Activated CD4-positive, CD25-positive, alpha-beta regulatory T cell treated with anti-CD3 and anti-CD28 coated beads, Interleukin-2, amount 50 U/mL, for 24 hours (primary cell): ENCODE results near the gene COL11A1.

Source experiments
- ATAC-seq, 2 donors: fragments of 150-1000 bp; cut with Tn5 transposase; one replicate each; pipeline ENCODE4 v1.10.0; 2021; ENCODE audit warnings: mild to moderate bottlenecking in 1 of 2, moderate library complexity in 1 of 2

Gene COL11A1

DNA sequence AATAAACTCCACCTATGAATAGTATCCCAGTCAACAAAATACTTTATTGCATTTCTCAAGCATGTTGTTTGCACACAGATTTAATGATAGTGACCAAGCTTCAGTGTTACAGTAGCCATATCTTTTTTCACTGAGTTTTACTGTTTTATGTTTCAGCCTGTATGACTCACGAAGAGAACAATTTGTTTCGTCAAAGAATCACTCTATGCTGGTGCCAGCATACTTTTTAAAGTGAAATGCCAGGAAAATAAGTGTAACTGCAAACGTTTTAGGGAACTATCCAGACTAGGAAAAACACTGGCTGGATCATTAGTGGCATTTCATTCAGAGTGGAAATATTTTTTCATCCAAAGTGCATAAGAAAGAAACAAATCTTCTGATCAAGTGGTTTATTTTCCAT is 210.8 kb downstream of the COL11A1 start:
- no peak for ATAC-seq

DNA sequence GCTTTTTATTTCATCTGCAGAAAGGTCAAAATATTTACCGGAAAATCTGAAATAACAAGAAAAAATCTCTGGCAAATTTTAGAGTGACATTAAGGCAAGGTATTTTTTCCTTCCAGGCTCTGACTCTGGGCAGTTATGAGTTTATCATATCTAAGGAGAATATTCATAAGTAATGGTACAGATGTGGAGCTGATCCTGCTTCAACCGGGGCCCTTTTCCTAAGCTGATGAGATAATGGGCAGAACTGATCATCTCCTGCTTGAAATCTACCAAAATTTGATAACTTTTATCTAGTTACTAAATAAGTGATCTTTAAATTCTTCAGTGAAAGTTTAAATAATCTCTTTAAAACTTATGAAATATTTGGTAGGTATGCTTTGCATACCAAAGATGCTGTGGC is 211.6 kb downstream of the COL11A1 start:
- no peak for ATAC-seq

DNA sequence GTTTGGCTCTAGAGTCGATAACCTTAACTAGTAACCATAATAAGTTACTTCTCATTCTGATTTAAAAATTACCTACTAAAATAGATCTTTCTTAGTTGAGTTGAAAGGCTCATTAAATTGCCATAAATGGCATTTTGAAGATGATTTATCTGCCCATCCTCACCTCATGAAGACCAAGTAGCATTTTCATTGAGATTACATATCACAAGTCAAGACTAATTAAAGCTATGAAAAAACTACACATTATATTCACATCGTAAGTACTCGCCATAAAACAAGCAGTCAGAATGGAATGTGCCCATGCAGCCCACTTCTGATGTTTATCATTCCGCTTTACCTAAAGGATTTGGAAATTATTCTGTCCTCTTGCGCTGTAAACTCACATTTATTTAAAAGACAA is 212.0 kb downstream of the COL11A1 start:
- ATAC-seq = no peak

DNA sequence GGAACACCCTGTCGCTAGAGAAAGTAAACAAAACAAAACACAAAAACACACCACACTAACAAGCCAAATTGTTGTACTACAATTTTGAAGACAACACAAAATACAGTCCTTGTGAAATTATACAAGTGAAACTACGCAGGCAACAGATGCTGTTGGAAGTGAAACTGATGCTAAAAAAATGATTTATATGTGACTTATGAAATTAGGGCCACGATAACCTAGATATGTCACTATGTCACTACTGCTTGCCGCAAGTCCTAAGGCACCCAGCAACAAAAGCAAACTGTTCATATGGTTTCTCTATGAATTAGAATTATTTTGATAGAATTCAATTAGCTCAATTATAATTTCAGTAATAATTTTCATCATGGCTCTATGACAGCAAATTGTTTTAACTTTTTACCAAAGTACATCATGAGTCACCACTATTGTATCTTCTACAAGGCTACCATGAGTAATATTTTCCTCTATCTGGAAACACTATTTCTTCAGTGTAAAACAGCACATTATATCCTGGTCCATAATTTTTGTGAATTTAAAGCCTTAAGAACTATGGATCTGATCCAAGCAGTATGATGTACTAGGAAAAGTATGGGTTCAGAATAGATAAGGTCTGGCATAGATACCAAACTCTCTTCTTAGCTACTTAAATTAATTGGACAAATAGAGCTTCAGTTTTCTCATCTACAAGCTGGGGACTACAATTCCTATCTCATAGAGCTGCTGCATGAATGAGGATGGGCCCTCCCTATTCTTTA is 216.3 kb downstream of the COL11A1 start:
- ATAC-seq = no peak

DNA sequence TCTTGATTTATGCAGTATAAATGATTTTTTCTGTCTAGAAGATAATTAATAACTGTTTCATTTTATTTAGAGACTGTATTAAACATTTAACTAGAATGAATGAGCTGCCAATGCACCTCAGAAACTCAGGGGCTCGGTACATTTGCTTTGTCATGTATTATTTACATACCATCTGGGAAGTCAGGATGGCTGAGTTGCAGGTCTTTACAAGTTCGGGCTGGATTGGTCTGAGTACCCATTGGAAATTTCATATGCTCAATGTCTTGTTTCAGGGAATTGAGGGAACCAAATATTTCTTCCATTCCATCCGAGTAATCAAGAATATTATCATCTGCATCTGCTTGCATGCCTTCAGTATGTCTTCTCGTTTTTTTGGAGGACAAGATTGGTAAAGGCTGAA is 221.7 kb downstream of the COL11A1 start:
- no peak for ATAC-seq

DNA sequence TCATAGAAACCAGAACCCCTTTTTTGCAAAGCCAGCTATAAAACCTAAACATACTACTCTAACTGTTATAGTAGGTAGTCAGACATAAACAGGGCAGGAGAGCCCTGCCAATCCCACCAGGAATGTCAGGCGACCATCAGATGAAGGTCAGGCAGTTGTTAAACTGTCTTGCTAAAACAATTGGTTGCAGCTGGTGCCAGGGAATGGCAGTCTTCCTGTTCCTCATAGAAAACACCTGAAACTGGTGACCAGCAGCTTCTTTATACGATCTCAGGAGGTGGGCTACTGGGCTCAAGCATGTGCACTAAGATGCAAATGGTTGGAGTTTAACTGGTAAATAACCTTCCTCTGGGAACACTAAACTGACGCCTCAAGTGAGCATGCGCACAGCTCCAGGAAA is 224.1 kb downstream of the COL11A1 start:
- ATAC-seq = no peak

DNA sequence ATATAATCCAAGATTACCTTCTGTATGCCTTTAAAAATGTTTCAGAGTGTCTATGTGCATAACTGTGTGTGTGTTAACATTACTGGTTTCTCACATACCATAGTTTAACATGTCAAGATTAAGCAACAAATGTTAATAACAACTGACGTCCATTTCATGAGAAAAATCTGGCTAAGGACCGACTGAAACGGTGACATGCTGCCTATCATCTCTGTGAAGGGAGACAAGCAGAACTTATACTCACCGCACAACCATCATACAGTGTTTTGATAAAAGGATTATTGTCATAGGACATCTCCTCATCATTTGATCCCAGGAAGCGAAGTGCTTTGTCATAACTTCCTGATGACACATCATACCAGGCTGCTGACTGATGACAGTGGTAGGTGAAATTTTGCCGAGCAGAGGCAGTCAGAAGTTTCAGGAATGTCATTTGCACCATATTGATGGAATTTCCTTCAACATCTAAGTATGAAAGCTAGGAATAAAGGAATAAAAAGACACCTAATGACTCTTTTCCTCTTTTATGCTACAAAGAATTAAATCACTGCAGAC is 228.8 kb downstream of the COL11A1 start:
- no peak for ATAC-seq

DNA sequence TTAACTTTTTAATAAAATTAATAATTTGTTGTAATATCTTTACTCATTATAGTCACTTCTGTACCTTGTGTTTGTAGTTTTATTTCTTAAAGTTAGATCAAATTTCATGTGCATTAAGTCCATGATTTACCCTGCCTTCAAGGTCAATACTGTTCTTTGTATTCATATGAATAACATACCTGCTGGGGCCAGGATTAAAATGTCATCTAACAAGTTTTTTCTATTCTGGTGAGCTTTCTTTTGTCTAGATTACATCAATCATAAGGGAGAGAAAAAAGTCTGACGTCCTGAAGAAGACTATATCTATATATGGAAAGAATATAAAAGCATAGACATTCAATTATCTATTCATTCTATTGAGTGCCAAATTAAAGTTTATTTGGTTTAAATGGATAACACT is 232.6 kb downstream of the COL11A1 start:
- ATAC-seq = no peak

DNA sequence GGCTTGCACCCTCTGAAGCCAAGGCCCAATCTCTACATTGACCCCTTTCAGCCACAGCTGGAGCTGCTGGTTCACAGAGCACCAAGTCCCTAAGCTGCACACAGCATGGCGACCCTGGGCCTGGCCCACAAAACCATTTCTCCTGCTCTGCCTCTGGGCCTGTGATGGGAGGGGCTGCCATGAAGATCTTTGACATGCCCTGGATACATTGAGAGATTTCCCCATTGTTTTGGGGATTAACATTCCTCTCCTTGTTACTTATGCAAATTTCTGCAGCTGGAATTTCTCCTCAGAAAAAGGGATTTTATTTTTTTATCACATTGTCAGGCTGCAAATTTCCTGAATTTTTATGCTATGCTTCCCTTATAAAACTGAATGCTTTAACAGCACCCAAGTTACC is 235.8 kb downstream of the COL11A1 start:
- ATAC-seq = no peak

DNA sequence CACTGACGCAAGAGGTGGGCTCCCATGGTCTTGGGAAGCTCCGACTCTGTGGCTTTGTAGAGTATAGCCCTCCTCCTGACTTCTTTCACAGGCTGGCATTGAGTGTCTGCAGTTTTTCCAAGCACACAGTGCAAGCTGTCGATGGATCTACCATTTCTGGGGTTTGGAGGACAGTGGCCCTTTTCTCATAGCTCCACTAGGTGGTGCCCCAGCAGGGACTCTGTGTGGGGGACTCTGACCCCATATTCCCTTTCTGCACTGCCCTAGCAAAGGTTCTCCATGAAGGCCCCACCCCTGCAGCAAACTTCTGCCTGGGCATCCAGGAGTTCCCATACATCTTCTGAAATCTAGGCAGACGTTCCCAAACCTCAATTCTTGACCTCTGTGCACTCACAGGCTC is 236.2 kb downstream of the COL11A1 start:
- no peak for ATAC-seq

DNA sequence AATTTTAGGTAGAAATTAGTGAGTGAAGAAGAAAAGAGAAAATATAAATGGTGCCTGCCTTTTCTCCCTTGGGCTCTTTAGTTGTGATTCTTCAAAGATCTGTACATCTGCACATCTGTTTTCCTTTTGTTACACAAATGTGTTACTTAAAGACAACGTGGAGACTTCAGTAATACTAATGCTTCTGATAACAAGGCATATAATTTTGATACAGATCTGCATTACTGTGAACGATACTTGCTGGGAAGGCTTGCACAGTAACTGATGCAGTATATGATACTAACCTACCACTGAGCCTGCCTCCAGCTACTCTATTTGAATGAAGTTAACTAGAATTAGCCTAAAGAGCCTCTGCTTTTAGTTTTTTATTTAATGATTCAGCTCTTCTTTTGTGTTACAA is 244.6 kb downstream of the COL11A1 start:
- no peak for ATAC-seq

DNA sequence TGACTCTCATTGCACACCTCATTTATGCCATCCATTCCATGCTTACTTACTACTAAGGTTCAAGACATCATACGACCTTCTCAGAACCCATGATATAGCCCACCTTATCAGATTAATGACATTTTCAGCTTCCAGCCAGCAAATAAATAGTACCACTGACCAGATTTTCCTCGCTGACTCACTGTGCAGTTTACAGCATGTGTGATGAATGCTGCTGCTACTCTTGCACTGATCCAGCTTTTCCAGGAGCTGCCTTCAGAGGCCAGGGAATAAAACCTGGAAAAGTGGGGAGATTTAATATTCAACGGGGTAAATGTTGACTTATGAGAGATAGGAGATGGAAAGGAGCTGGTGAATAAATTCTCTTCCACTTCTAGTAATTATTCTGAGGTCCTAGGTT is 247.1 kb downstream of the COL11A1 start:
- ATAC-seq = no peak

DNA sequence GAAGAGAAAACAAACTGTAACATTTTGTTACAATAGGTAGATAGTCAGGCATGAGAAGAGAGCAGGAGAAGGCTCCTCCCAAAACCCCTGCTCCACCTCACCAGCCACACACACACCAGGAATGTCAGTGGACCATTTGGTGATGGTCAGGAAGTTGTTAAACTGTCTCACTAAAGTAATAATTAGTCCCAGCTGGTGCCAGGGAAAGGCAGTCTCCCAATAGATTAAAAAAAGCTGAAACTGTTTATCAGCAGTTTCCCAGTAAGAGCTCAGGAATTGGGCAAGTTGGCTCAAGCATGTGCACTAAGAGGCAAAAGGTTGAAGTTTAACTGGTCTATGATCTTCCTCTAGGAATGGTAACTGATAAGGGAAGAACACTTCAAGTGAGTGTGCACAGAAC is 249.6 kb downstream of the COL11A1 start:
- no peak for ATAC-seq

DNA sequence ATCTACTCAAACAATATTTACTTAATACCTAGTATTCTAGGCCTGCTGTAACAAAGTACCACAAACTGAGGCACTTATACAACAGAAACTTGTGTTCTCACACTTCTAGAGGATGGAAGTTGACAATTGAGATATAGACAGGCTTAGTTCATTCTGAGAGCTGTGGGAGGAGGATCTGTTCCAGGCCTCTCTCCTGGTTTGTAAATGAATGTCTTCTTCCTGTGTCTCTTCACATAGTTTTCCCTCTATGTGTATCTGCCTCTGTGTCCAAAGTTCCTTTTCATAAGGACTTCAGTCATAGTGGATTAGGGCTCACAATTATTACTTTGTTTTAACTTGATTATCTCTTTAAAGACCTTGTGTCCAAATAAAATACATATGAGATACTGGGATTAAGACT is 251.1 kb downstream of the COL11A1 start:
- no peak for ATAC-seq

DNA sequence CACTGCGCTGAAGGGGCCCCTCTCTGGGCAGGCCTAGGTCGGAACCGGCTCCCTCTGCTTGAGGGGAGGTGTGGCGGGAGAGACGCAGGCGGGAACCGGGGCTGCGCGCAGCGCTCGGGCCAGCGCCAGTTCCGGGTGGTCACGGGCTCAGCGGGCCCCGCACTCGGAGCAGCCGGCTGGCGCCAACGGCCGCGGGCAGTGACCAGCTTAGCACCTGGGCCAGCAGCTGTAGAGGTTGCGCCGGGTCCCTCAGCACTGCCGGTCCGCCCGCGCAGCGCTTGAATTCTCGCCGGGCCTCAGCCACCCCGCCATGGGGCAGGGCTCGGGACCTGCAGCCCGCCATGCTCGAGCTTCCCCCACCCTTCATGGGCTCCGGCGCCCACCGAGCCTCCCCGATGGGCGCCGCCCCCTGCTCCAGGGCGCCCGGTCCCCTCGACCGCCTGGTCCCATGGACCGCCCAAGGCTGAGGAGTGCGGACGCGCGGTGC is 254.6 kb downstream of the COL11A1 start:
- ATAC-seq = no peak

DNA sequence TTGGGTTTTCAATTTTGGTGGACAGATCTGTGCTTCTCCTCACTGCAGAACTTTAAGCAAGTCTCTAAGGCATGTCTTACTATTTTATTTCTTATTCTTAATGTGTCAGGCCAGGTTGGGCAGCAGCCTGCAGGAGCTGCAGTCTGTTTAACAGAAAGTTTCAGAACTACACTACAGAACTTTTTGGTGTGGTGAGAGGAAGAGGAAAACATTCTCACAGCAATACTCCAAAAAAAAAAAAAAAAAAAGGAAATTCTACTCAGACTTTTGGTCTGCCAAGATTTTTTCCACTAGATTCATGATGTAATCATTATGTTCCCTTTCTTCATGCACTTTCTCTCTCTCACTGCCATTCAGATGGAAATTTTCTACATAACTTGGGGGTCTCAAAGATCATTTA is 255.2 kb downstream of the COL11A1 start:
- no peak for ATAC-seq

DNA sequence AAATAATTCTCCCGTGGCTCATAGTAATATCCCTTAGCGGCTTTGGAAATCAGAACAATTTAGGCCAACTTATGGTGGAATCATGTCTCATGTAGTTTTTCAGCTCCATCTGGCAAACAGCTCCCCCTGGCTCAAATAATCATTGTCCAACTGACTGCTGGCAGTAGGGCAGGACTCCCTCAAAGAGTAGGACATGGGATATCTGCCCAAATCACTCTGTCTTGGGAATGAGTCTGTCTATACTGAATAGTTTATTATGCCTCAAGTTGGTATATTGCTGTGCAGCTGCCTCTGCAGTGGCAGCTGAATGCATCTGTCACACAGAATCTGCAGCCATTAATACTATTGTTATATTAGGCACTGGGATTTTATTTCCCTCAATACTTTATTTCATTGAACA is 255.7 kb downstream of the COL11A1 start:
- ATAC-seq = no peak

DNA sequence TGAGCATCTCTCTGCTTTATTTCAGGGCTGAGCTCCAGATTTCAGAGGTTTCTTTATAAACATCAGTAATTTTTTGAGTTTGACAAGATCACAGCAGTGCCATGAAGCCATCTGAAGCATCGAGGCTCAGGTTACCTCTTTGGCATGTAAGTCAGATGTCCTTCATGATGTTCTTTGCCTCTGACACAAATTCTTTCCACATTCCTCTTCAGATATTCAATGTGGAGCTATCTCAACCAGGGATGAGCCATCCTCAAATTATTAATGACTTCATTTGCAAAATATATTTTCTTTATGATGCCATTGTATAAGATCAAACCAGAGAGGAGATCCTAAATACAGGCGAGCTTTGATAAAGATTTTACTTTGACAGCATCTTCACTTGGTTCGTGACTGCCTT is 256.7 kb downstream of the COL11A1 start:
- no peak for ATAC-seq

DNA sequence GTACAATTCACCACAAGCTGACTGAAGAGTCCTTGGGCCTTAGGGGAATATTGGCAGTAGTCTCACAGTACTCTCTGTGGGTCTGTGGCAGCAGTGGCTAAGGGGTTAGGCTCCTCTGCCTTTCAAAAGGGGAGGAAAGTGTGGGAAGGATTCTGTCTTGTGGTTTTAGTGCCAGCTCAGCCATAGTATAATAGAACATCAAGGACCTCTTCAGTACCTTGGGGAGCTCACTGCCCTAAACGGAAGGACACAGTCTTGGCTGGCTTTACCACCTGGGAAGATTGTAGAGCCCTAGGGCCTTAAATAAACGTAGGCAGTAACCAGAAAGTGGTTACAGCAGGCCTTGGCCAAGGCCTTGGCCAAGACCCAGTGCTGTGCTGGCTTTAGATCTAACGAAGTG is 265.7 kb downstream of the COL11A1 start:
- ATAC-seq = no peak

DNA sequence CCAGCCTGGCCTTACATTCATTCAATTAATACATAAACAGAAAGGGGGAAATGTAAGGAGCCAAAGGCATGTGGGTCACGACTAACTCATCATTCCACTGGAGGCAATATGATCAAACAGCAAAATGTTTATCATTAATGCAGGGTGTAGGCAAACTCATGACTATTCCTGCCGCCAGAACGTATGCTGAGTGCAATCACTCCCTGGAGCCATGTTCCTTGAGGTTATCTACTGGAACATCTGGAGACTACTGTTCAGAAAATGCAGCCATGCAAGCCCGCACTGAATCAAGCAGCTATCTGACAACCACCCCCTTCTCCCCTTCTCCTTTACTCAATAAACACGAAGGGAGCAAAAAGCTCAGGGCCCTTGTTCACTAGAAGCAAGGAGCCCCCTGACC is 267.6 kb downstream of the COL11A1 start:
- no peak for ATAC-seq

DNA sequence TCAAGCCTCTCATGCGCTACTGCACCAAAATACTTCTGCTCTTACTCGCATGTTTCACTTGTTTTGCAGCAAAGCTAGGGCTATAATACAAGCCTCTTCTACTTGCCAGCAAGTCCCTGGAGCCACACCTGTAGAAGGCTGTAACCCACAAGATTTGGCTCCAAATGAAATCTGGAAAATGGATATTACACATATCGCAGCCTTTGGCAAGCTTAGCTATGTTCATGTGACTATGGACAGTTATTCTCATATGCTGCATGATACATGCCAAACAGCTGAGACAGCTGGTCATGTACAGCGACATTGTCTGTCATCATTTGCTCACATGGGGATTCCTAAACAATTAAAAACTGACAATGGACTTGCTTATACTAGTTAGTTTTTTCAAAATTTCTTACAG is 270.3 kb downstream of the COL11A1 start:
- no peak for ATAC-seq

DNA sequence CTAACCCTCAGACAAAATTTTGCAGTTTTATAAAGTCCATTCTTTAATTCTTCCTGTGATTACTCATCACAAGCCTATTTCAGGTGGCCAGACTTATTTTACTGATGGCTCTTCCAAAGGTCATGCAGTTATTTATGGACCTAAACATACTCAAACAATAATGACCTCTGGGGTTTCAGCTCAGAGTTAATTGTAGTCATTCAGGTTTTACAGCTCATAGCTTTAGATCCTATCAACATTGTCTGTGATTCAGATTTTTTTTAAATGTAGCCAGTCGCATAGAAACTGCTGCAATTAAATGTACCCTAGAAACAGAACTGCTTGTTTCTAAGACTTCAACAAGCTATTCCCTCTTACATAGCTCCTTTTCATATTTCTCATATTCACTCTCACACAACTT is 270.8 kb downstream of the COL11A1 start:
- no peak for ATAC-seq

DNA sequence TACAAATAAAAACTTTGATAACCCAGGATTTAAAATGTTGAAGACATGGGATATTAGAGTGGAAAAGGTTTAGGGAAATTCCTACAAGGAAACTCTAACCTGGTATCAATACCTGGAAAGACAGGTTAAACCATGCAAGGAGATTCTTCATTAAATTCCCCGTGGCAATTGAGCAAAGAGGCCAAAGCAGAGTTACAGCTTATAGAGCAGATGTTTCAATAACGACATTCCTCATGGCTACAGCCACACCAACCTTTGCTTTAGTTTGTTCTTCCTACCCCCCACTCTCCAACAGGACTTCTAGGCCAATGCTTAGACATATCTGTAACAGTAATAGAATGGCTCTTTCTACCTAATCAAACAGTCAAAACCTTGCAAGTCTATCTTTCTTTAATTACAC is 271.3 kb downstream of the COL11A1 start:
- no peak for ATAC-seq

DNA sequence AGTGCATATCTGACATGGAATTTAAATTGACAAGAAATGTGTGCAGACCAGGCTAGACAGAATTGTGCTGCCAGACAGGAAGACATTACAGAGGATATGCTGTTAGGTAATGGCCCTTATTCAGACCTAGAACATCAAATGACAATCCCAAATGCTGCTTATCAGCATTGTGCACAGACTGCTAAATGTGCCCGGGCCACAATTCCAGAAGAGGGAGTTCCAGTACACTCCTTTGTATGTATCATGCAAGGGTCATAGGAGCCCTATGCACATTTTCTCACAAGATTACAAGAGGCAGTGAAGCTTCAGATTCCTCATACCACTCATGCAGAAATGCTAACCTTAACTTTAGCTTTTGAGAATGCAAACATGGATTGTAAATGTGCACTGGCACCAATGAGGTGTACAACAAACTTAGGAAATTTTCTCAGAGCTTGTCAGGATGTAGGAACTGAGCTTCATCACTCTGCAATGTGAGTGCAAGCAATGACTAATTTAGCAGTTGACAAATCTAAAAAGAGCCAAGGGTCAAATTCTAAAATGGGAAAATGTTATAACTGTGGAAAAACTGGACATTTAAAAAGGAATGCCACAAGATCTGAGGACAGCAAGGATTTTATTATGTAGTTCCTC is 273.5 kb downstream of the COL11A1 start:
- no peak for ATAC-seq
